ENCODE data around the gene PSME4.

DNA sequence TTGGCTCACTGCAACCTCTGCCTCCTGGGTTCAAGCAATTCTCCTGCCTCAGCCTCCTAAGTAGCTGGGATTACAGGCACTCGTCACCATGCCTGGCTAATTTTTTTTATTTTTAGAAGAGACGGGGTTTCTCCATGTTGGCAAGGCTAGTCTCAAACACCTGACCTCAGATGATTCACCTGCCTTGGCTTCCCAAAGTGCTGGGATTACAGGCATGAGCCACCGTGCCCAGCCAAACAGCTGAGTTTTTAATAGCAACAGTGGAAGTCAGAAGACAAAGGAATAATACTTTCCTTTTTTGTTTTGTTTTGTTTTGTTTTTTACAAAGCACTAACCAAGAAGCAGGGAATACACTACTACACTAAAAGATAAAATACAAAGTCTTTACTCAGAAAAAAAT lies 127.9 kb downstream of the PSME4 start:
- TF ChIP-seq GABPA (IDR thresholded peaks at IDR 0.05 in 1 of 2, conservative IDR thresholded peaks at IDR 0.05 in 1 of 2) (no peak), YY1 (IDR thresholded peaks at IDR 0.05) (no peak)

Measured in liver (tissue), 2 donors.